ENCODE results near the gene WDR70. TPM values are rescaled to one million over a fixed set of nuclear protein-coding genes. Genes with fewer than 3 reads are reported as not detected.

Gene WDR70
- total RNA-seq, 4 donors from 2014 or later: 24.7 to 200 (median 29.9) TPM

- H3K27me3 ChIP-seq: no peaks in the 10 kb centered on the region
- TF ChIP-seq POLR2AphosphoS5 (IDR thresholded peaks at IDR 0.05) (no peak), POLR2A (IDR thresholded peaks at IDR 0.05) (no peak), EP300 (IDR thresholded peaks at IDR 0.05; ENCODE audit: low read depth) (no peak), CTCF (IDR thresholded peaks at IDR 0.05) (no peak)
- WGBS, 2 donors (ENCODE audit: low coverage in 1 of 2): 65 to 87% methylated on average over 4 to 5 of the region's 5 CpGs
- H3K9me3 ChIP-seq: no peaks in the 10 kb centered on the region
- no peak overlapping the region for H3K4me3 ChIP-seq
- in situ Hi-C loops (cut with MboI; ENCODE audit: low pct_ligation_motif_present in 1 of 4, low pct_unique_long_range_greater_than_20kb in 1 of 4, low sequenced_read_pairs in 3 of 4) (no loop called here), intact Hi-C loops (cut with DNase I; ENCODE audit: low total_unique reads) (no loop called here)
- peak overlapping the region in 1 of 4 donors; percentile 37 for H3K27ac ChIP-seq
- peaks cover 0 to 17% (median 4%) of the 10 kb centered on the region in 4 donors for H3K4me1 ChIP-seq
- DNase-seq: no peak
- no peaks in the 10 kb centered on the region for H3K36me3 ChIP-seq
These were observed 359.9 kb downstream of the WDR70 start for GRCh38 chr5:37738865-37739488.

- no peak overlapping the region for H3K27ac ChIP-seq
- in situ Hi-C loops (cut with MboI; ENCODE audit: low pct_ligation_motif_present in 1 of 4, low pct_unique_long_range_greater_than_20kb in 1 of 4, low sequenced_read_pairs in 3 of 4) (no loop called here), intact Hi-C loops (cut with DNase I; ENCODE audit: low total_unique reads) (no loop called here)
- no peaks in the 10 kb centered on the region for H3K27me3 ChIP-seq
- H3K4me3 ChIP-seq: no peak overlapping the region
- DNase-seq: no peak
- TF ChIP-seq POLR2AphosphoS5 (IDR thresholded peaks at IDR 0.05): no peak
- TF ChIP-seq CTCF (IDR thresholded peaks at IDR 0.05): no peak
- TF ChIP-seq EP300 (IDR thresholded peaks at IDR 0.05; ENCODE audit: low read depth): no peak
- no peak for TF ChIP-seq POLR2A (IDR thresholded peaks at IDR 0.05)
- no peaks in the 10 kb centered on the region for H3K9me3 ChIP-seq
- H3K4me1 ChIP-seq: peaks cover 0 to 17% (median 4%) of the 10 kb centered on the region in 4 donors
- no peaks in the 10 kb centered on the region for H3K36me3 ChIP-seq
- 52 to 62% methylated on average over 2 of the region's 2 CpGs for WGBS, 2 donors (ENCODE audit: low coverage in 1 of 2)
These were observed 360.7 kb downstream of the WDR70 start for GRCh38 chr5:37739817-37740261.

- no peak for TF ChIP-seq POLR2A (IDR thresholded peaks at IDR 0.05)
- no peak for TF ChIP-seq POLR2AphosphoS5 (IDR thresholded peaks at IDR 0.05)
- TF ChIP-seq EP300 (IDR thresholded peaks at IDR 0.05; ENCODE audit: low read depth): no peak
- no peak for TF ChIP-seq CTCF (IDR thresholded peaks at IDR 0.05)
- intact Hi-C loops (cut with DNase I; ENCODE audit: low total_unique reads): no loop called here
- no peaks in the 10 kb centered on the region for H3K9me3 ChIP-seq
- in situ Hi-C loops (cut with MboI; ENCODE audit: low pct_ligation_motif_present in 1 of 4, low pct_unique_long_range_greater_than_20kb in 1 of 4, low sequenced_read_pairs in 3 of 4): no loop called here
- peak overlapping the region in 1 of 4 donors; percentile 14 for H3K27ac ChIP-seq
- peaks cover 0 to 17% (median 4%) of the 10 kb centered on the region in 4 donors for H3K4me1 ChIP-seq
- H3K36me3 ChIP-seq: no peaks in the 10 kb centered on the region
- H3K27me3 ChIP-seq: no peaks in the 10 kb centered on the region
- DNase-seq: no peak
- no peak overlapping the region for H3K4me3 ChIP-seq
These were observed 361.4 kb downstream of the WDR70 start for GRCh38 chr5:37740331-37741066.

GRCh38 chr5:37742111-37742510 lies 363.0 kb downstream of the WDR70 start:
- H3K27ac ChIP-seq: no peak overlapping the region
- in situ Hi-C loops (cut with MboI; ENCODE audit: low pct_ligation_motif_present in 1 of 4, low pct_unique_long_range_greater_than_20kb in 1 of 4, low sequenced_read_pairs in 3 of 4): no loop called here
- H3K4me1 ChIP-seq: peaks cover 0 to 14% (median 4%) of the 10 kb centered on the region in 4 donors
- H3K27me3 ChIP-seq: no peaks in the 10 kb centered on the region
- H3K9me3 ChIP-seq: no peaks in the 10 kb centered on the region
- TF ChIP-seq EP300 (IDR thresholded peaks at IDR 0.05; ENCODE audit: low read depth) (no peak), POLR2A (IDR thresholded peaks at IDR 0.05) (no peak), CTCF (IDR thresholded peaks at IDR 0.05) (no peak), POLR2AphosphoS5 (IDR thresholded peaks at IDR 0.05) (no peak)
- no peak for DNase-seq
- H3K4me3 ChIP-seq: no peak overlapping the region
- intact Hi-C loops (cut with DNase I; ENCODE audit: low total_unique reads): no loop called here
- no peaks in the 10 kb centered on the region for H3K36me3 ChIP-seq

Data from transverse colon (tissue), 4 donors.